ENCODE measurements around the gene CIAO3. TPM values are rescaled to one million over a fixed set of nuclear protein-coding genes. Genes with fewer than 3 reads are reported as not detected.

The CIAO3 gene
- polyA plus RNA-seq, 1 donor from 2014 or later = 57.8 TPM

DNA sequence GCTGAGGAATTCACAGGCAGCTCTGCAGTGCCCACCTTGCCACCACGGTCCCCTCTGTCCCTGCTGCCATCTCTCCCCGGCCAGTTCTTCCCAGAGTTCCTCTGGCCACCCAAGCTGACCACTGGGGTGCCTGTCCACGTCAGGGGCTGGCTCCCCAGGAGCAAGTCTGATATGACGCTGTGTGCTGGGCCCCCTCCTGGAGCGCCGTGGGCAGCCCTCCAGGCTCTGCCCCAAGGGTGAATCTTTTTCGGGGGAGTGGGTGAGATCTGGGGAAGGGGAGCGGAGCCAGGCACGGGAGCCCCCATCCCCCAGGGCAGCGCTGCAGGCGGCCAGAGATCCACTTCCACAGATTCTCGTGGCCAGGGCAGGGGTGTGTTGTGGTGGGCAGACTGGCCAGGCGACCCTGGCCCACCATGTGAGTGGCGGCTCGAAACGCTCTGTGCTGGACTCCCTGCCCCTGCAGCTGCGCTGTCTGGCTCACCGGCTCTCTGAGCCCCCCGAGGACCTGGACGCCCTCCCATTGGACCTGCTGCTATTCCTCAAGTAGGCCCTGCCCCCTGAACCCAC is 23.5 kb upstream of the CIAO3 start:
- Histone ChIP-seq H3K4me2 (ENCODE audit: low read length) (no peak overlapping the region), H3K79me2 (replicated peaks; ENCODE audit: insufficient read depth, low read length) (no peaks in the 10 kb centered on the region), H3F3A (ENCODE audit: insufficient read depth, low read length, poor library complexity, severe bottlenecking) (no peaks in the 10 kb centered on the region), H4K20me1 (ENCODE audit: insufficient read depth) (no peaks in the 10 kb centered on the region), H3K27ac (ENCODE audit: low read length) (no peak overlapping the region), H3K9ac (ENCODE audit: low read length) (no peak overlapping the region), H3K9me2 (ENCODE audit: insufficient read depth, low read length) (no peaks in the 10 kb centered on the region), H3K36me3 (ENCODE audit: insufficient read depth, low read length) (no peaks in the 10 kb centered on the region), H3K9me3 (ENCODE audit: low read length) (no peaks in the 10 kb centered on the region), H3K27me3 (ENCODE audit: insufficient read depth, low read depth, low read length) (no peaks in the 10 kb centered on the region), H3K4me3 (ENCODE audit: low read length) (no peak overlapping the region), H2AFZ (ENCODE audit: low read depth, low read length) (no peak overlapping the region)
- TF ChIP-seq MXI1 (conservative IDR thresholded peaks at IDR 0.05; ENCODE audit: poor library complexity, severe bottlenecking) = no peak
- TF ChIP-seq TAF1 (IDR thresholded peaks at IDR 0.05; ENCODE audit: low read depth) = no peak
- no peak for TF ChIP-seq POLR2AphosphoS5 (IDR thresholded peaks at IDR 0.05)
- no peak for TF ChIP-seq RAD21 (conservative IDR thresholded peaks at IDR 0.05)
- TF ChIP-seq EP300 (conservative IDR thresholded peaks at IDR 0.05; ENCODE audit: poor library complexity, severe bottlenecking) = no peak
- no peak for TF ChIP-seq EZH2 (IDR thresholded peaks at IDR 0.05; ENCODE audit: borderline replicate concordance, insufficient read depth, low read length, poor library complexity, severe bottlenecking)
- TF ChIP-seq, protein P1, sequence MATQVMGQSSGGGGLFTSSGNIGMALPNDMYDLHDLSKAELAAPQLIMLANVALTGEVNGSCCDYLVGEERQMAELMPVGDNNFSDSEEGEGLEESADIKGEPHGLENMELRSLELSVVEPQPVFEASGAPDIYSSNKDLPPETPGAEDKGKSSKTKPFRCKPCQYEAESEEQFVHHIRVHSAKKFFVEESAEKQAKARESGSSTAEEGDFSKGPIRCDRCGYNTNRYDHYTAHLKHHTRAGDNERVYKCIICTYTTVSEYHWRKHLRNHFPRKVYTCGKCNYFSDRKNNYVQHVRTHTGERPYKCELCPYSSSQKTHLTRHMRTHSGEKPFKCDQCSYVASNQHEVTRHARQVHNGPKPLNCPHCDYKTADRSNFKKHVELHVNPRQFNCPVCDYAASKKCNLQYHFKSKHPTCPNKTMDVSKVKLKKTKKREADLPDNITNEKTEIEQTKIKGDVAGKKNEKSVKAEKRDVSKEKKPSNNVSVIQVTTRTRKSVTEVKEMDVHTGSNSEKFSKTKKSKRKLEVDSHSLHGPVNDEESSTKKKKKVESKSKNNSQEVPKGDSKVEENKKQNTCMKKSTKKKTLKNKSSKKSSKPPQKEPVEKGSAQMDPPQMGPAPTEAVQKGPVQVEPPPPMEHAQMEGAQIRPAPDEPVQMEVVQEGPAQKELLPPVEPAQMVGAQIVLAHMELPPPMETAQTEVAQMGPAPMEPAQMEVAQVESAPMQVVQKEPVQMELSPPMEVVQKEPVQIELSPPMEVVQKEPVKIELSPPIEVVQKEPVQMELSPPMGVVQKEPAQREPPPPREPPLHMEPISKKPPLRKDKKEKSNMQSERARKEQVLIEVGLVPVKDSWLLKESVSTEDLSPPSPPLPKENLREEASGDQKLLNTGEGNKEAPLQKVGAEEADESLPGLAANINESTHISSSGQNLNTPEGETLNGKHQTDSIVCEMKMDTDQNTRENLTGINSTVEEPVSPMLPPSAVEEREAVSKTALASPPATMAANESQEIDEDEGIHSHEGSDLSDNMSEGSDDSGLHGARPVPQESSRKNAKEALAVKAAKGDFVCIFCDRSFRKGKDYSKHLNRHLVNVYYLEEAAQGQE (IDR thresholded peaks at IDR 0.05; ENCODE audit: borderline replicate concordance) = no peak
- no peak for TF ChIP-seq CTCF (IDR thresholded peaks at IDR 0.05; ENCODE audit: poor library complexity, severe bottlenecking)
- no peak for TF ChIP-seq SMC3 (conservative IDR thresholded peaks at IDR 0.05; ENCODE audit: poor library complexity)

DNA sequence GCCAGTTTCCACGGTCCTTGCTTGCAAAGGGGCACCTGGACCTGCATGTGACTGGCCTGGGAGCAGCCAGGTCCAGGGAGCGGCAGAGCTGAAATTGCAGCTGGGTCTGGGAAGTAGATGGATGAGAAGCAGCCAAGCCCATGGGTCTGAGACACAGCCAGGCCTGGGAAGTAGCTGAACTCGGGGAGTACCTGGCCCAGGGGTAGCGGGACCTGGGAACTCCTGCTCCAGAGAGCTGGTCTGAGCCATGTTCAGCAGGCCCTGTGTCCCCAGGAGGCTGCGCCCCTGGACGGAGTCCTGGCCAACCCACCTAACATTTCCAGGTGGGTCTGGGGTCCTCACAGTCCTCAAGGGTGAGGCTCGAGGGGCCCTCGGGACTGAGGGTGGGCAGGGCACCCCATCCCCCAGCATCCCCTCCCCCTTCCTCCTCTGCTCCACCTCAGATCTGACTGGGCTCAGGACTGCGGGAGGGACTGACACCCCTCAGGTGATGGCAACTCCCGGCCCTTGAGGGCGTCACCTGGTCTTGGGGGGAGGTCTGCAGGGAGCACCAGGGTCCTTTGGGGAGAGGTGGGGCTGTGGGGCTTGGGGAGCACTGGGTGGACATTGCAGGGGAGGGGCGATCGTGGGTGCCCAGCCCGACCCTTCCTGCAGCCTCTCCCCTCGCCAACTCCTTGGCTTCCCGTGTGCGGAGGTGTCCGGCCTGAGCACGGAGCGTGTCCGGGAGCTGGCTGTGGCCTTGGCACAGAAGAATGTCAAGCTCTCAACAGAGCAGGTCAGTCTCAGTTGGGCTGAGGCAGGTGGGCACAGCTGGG is 22.8 kb upstream of the CIAO3 start:
- Histone ChIP-seq H3K79me2 (replicated peaks; ENCODE audit: insufficient read depth, low read length) (no peaks in the 10 kb centered on the region), H3K4me3 (ENCODE audit: low read length) (no peak overlapping the region), H3K9ac (ENCODE audit: low read length) (no peak overlapping the region), H3K9me2 (ENCODE audit: insufficient read depth, low read length) (no peaks in the 10 kb centered on the region), H3F3A (ENCODE audit: insufficient read depth, low read length, poor library complexity, severe bottlenecking) (no peaks in the 10 kb centered on the region), H3K4me2 (ENCODE audit: low read length) (no peak overlapping the region), H3K27ac (ENCODE audit: low read length) (no peak overlapping the region), H3K9me3 (ENCODE audit: low read length) (no peaks in the 10 kb centered on the region), H2AFZ (ENCODE audit: low read depth, low read length) (no peak overlapping the region), H4K20me1 (ENCODE audit: insufficient read depth) (no peaks in the 10 kb centered on the region), H3K27me3 (ENCODE audit: insufficient read depth, low read depth, low read length) (no peaks in the 10 kb centered on the region), H3K36me3 (ENCODE audit: insufficient read depth, low read length) (no peaks in the 10 kb centered on the region)
- no peak for TF ChIP-seq RAD21 (conservative IDR thresholded peaks at IDR 0.05)
- no peak for TF ChIP-seq MXI1 (conservative IDR thresholded peaks at IDR 0.05; ENCODE audit: poor library complexity, severe bottlenecking)
- TF ChIP-seq TAF1 (IDR thresholded peaks at IDR 0.05; ENCODE audit: low read depth) = no peak
- TF ChIP-seq, protein P1 (IDR thresholded peaks at IDR 0.05; ENCODE audit: borderline replicate concordance) = no peak
- no peak for TF ChIP-seq POLR2AphosphoS5 (IDR thresholded peaks at IDR 0.05)
- no peak for TF ChIP-seq SMC3 (conservative IDR thresholded peaks at IDR 0.05; ENCODE audit: poor library complexity)
- TF ChIP-seq EP300 (conservative IDR thresholded peaks at IDR 0.05; ENCODE audit: poor library complexity, severe bottlenecking) = no peak
- TF ChIP-seq CTCF (IDR thresholded peaks at IDR 0.05; ENCODE audit: poor library complexity, severe bottlenecking) = no peak
- no peak for TF ChIP-seq EZH2 (IDR thresholded peaks at IDR 0.05; ENCODE audit: borderline replicate concordance, insufficient read depth, low read length, poor library complexity, severe bottlenecking)
